ENCODE measurements around the gene HAUS8. TPM values are rescaled to one million over a fixed set of nuclear protein-coding genes. Genes with fewer than 3 reads are reported as not detected.

HAUS8 gene
- total RNA-seq, 4 donors from 2014 or later, result 6.4 to 9.1 (median 6.8) TPM

GRCh38 chr19:17011485-17011884 is 63.8 kb downstream of the HAUS8 start:
- Histone ChIP-seq H3K27me3 (no peaks in the 10 kb centered on the region), H3K36me3 (no peaks in the 10 kb centered on the region), H3K4me3 (replicated peaks in 1 of 3) (no peak overlapping the region), H3K27ac (no peak overlapping the region), H3K4me1 (peaks cover 0 to 3% of the 10 kb centered on the region in 2 donors), H3K9me3 (no peaks in the 10 kb centered on the region)
- intact Hi-C loops (cut with DNase I), result no loop called here
- DNase-seq, result no peak
- no peak for TF ChIP-seq CTCF (IDR thresholded peaks at IDR 0.05)
- TF ChIP-seq POLR2A (IDR thresholded peaks at IDR 0.05), result no peak
- WGBS, 2 donors, result 89% methylated on average over 9 to 12 of the region's 16 CpGs

GRCh38 chr19:17006579-17006978 is 68.7 kb downstream of the HAUS8 start:
- no peak overlapping the region for H3K4me3 ChIP-seq (replicated peaks in 1 of 3)
- WGBS, 2 donors, result 94 to 96% methylated on average over 3 of the region's 3 CpGs
- H3K27me3 ChIP-seq, result no peaks in the 10 kb centered on the region
- H3K27ac ChIP-seq, result no peak overlapping the region
- H3K4me1 ChIP-seq, result no peaks in the 10 kb centered on the region
- intact Hi-C loops (cut with DNase I), result no loop called here
- H3K9me3 ChIP-seq, result no peaks in the 10 kb centered on the region
- no peaks in the 10 kb centered on the region for H3K36me3 ChIP-seq
- DNase-seq, result no peak
- TF ChIP-seq CTCF (IDR thresholded peaks at IDR 0.05) (no peak), POLR2A (IDR thresholded peaks at IDR 0.05) (no peak)

- H3K4me1 ChIP-seq, result no peaks in the 10 kb centered on the region
- no peaks in the 10 kb centered on the region for H3K36me3 ChIP-seq
- H3K4me3 ChIP-seq (replicated peaks in 1 of 3), result no peak overlapping the region
- no peaks in the 10 kb centered on the region for H3K9me3 ChIP-seq
- H3K27me3 ChIP-seq, result no peaks in the 10 kb centered on the region
- intact Hi-C loops (cut with DNase I), result no loop called here
- DNase-seq, result no peak
- WGBS, 2 donors, result 68 to 76% methylated on average over 3 of the region's 3 CpGs
- no peak for TF ChIP-seq POLR2A (IDR thresholded peaks at IDR 0.05)
- no peak for TF ChIP-seq CTCF (IDR thresholded peaks at IDR 0.05)
- H3K27ac ChIP-seq, result no peak overlapping the region
These were observed 70.3 kb downstream of the HAUS8 start for GRCh38 chr19:17005000-17005399.

GRCh38 chr19:17004386-17004785 is 70.9 kb downstream of the HAUS8 start:
- Histone ChIP-seq H3K27ac (no peak overlapping the region), H3K4me1 (no peaks in the 10 kb centered on the region), H3K9me3 (no peaks in the 10 kb centered on the region), H3K27me3 (no peaks in the 10 kb centered on the region), H3K36me3 (no peaks in the 10 kb centered on the region), H3K4me3 (replicated peaks in 1 of 3) (no peak overlapping the region)
- WGBS, 2 donors, result 91 to 92% methylated on average over 10 to 15 of the region's 15 CpGs
- TF ChIP-seq POLR2A (IDR thresholded peaks at IDR 0.05) (no peak), CTCF (IDR thresholded peaks at IDR 0.05) (no peak)
- intact Hi-C loops (cut with DNase I), result no loop called here
- DNase-seq, result no peak

- WGBS, 2 donors, result 67 to 76% methylated on average over 6 to 7 of the region's 7 CpGs
- no peaks in the 10 kb centered on the region for H3K27me3 ChIP-seq
- H3K4me1 ChIP-seq, result no peaks in the 10 kb centered on the region
- H3K36me3 ChIP-seq, result no peaks in the 10 kb centered on the region
- no peak for DNase-seq
- H3K4me3 ChIP-seq (replicated peaks in 1 of 3), result no peak overlapping the region
- intact Hi-C loops (cut with DNase I), result no loop called here
- H3K9me3 ChIP-seq, result no peaks in the 10 kb centered on the region
- TF ChIP-seq CTCF (IDR thresholded peaks at IDR 0.05) (no peak), POLR2A (IDR thresholded peaks at IDR 0.05) (no peak)
- no peak overlapping the region for H3K27ac ChIP-seq
These were observed 72.8 kb downstream of the HAUS8 start for GRCh38 chr19:17002455-17002854.
